Measurements from ENCODE around the gene SRGAP3. TPM values are rescaled to one million over a fixed set of nuclear protein-coding genes. Genes with fewer than 3 reads are reported as not detected.

The SRGAP3 gene
- total RNA-seq, 6 experiments from 2014 or later: 1.8 to 5.2 (median 3.1) TPM

DNA sequence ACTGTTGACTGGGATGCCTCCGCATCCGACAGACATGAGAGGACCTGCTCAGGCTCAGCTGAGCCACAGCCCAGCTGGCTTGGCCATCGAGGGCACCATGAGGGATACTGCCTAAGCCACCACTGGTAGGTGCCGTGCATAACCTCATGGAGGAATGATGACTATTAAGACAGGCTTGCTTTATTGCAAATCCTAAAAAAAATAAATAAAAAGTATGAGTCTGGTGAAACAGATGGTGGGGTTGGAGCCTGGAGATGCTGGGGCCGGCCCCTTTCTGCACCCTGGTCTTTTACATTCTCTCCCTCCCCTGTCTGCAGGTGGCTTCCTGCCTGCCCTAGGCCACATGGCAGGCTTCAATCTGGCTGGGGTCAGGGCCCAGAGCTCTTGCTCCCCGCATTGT is 262.2 kb downstream of the SRGAP3 start:
- 58% methylated on average over 2 of the region's 6 CpGs for WGBS (ENCODE audit: insufficient coverage, low coverage, low lambda C conversion rate, missing lambda C conversion rate)
- intact Hi-C loops (cut with DNase I): no loop called here

GRCh38 chr3:8986741-8987140 is 262.7 kb downstream of the SRGAP3 start:
- DNase-seq (no peak), ATAC-seq (no peak)
- H3K9me3 ChIP-seq: no peaks in the 10 kb centered on the region
- WGBS (ENCODE audit: insufficient coverage, low coverage, low lambda C conversion rate, missing lambda C conversion rate): 88% methylated on average over 3 of the region's 6 CpGs
- intact Hi-C loops (cut with DNase I): no loop called here
- no peaks in the 10 kb centered on the region for H3K27me3 ChIP-seq
- H3K36me3 ChIP-seq: no peaks in the 10 kb centered on the region
- TF ChIP-seq POLR2A (IDR thresholded peaks at IDR 0.05): no peak
- no peak for TF ChIP-seq CTCF (IDR thresholded peaks at IDR 0.05)
- peaks cover 0 to 13% (median 0%) of the 10 kb centered on the region in 4 donors for H3K4me1 ChIP-seq
- no peak overlapping the region for H3K4me3 ChIP-seq
- H3K27ac ChIP-seq: no peak overlapping the region

More for the DNA sequence above, 262.2 kb downstream of the SRGAP3 start:
- H3K9me3 ChIP-seq: no peaks in the 10 kb centered on the region
- H3K36me3 ChIP-seq: no peaks in the 10 kb centered on the region
- no peaks in the 10 kb centered on the region for H3K27me3 ChIP-seq
- H3K4me1 ChIP-seq: peaks cover 0 to 8% (median 0%) of the 10 kb centered on the region in 4 donors
- TF ChIP-seq CTCF (IDR thresholded peaks at IDR 0.05) (no peak), POLR2A (IDR thresholded peaks at IDR 0.05) (no peak)
- no peak for DNase-seq
- no peak for ATAC-seq
- H3K27ac ChIP-seq: no peak overlapping the region
- H3K4me3 ChIP-seq: no peak overlapping the region

DNA sequence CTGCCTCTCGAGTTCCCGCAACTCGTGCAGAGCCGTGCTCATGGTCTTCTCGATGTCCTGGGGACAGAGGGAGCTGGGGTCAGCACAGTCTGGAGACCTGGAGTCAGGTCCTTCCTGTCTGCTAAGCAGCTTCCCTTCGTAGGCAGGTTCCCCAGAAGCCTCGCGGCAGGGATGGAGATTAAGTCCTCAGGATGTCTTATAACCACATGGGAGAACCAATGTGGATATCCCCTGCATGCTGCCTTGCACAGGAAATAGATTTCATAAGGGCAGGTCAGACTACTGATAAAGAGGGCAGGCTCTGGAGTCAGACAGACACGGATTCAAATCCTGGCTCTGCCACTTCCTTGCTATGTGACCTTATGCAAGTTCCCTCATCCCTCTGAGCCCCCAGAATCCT is 263.6 kb downstream of the SRGAP3 start:
- Histone ChIP-seq H3K36me3 (no peaks in the 10 kb centered on the region), H3K4me3 (no peak overlapping the region), H3K4me1 (peaks cover 0 to 20% (median 0%) of the 10 kb centered on the region in 4 donors), H3K27ac (no peak overlapping the region), H3K9me3 (no peaks in the 10 kb centered on the region), H3K27me3 (no peaks in the 10 kb centered on the region)
- ATAC-seq (no peak), DNase-seq (no peak)
- 58% methylated on average over 2 of the region's 9 CpGs for WGBS (ENCODE audit: insufficient coverage, low coverage, low lambda C conversion rate, missing lambda C conversion rate)
- no peak for TF ChIP-seq POLR2A (IDR thresholded peaks at IDR 0.05)
- no peak for TF ChIP-seq CTCF (IDR thresholded peaks at IDR 0.05)
- intact Hi-C loops (cut with DNase I): no loop called here

GRCh38 chr3:8985411-8985831 is 264.0 kb downstream of the SRGAP3 start:
- no peak overlapping the region for H3K4me3 ChIP-seq
- no peak overlapping the region for H3K27ac ChIP-seq
- peaks cover 0 to 21% (median 0%) of the 10 kb centered on the region in 4 donors for H3K4me1 ChIP-seq
- H3K27me3 ChIP-seq: no peaks in the 10 kb centered on the region
- no peaks in the 10 kb centered on the region for H3K36me3 ChIP-seq
- intact Hi-C loops (cut with DNase I): no loop called here
- ATAC-seq (no peak), DNase-seq (no peak)
- no peaks in the 10 kb centered on the region for H3K9me3 ChIP-seq
- TF ChIP-seq POLR2A (IDR thresholded peaks at IDR 0.05) (no peak), CTCF (IDR thresholded peaks at IDR 0.05) (no peak)
- WGBS (ENCODE audit: insufficient coverage, low coverage, low lambda C conversion rate, missing lambda C conversion rate): 93% methylated on average over 3 of the region's 37 CpGs

DNA sequence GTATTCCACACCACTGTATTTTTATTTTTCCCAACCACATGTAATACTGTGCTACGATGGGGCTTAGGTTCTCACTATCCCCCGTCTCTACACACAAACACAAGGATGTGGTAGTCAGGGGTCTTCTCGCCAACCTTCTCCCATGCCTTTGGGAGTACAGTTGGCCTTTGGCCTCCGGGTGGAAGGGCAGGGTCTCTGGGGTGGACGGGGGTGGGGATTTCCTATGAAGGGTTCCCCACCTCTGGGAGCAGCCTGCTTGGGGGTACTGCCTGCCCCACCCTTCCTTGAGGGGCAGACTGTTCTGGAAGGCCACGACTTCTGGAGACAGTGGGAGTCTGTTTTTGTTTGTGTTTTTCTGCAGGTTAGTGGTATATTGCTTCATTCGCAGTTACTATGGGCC is 264.9 kb downstream of the SRGAP3 start:
- DNase-seq (no peak), ATAC-seq (no peak)
- intact Hi-C loops (cut with DNase I): no loop called here
- no peak overlapping the region for H3K27ac ChIP-seq
- no peak for TF ChIP-seq POLR2A (IDR thresholded peaks at IDR 0.05)
- TF ChIP-seq CTCF (IDR thresholded peaks at IDR 0.05): no peak
- H3K4me3 ChIP-seq: no peak overlapping the region
- peaks cover 0 to 21% (median 0%) of the 10 kb centered on the region in 4 donors for H3K4me1 ChIP-seq
- no peaks in the 10 kb centered on the region for H3K27me3 ChIP-seq
- H3K36me3 ChIP-seq: no peaks in the 10 kb centered on the region
- WGBS (ENCODE audit: insufficient coverage, low coverage, low lambda C conversion rate, missing lambda C conversion rate): 87% methylated on average over 4 of the region's 7 CpGs
- no peaks in the 10 kb centered on the region for H3K9me3 ChIP-seq
